Pancreas (tissue), 10 donors: ENCODE measurements around the gene KRTAP5-3. TPM values are rescaled to one million over a fixed set of nuclear protein-coding genes. Genes with fewer than 3 reads are reported as not detected.

Experiments used
- ATAC-seq, 4 donors: fragments of 200-7000 bp; cut with Tn5 transposase; one replicate each; pipeline versions ENCODE4 v1.8.0 to v1.9.1; 2020; ENCODE audit warnings: mild to moderate bottlenecking in 4 of 4, moderate library complexity in 4 of 4
- DNase-seq, 6 donors: peaks; one replicate each; pipeline ENCODE4 v3.0.0-alpha.2; 2020
- FAIRE-seq: peaks from 2 replicates; lab custom pipeline; 2012; peaks lifted over from hg19 to GRCh38; lab: Jason Lieb, UNC
- H3K27ac ChIP-seq, 4 donors: fragments of 200-600 bp; sonication (generic); 1 replicate in 3 of 4; 2 replicates in 1 of 4; pipeline versions ENCODE4 v1.5.0 to v1.8.0; 2020
- H3K27me3 ChIP-seq, 4 donors: fragments of 200-600 bp; one replicate each; pipeline ENCODE4 v1.8.0; 2021
- H3K36me3 ChIP-seq, 3 donors: fragments of 200-600 bp; sonication (generic) in 1 of 3; one replicate each; pipeline versions ENCODE4 v1.5.0 to v1.8.0; 2020 to 2021
- H3K4me1 ChIP-seq, 3 donors: fragments of 200-600 bp; one replicate each; pipeline ENCODE4 v1.8.0; 2021
- H3K4me3 ChIP-seq, 4 donors: fragments of 200-600 bp; sonication (generic) in 2 of 4; one replicate each; pipeline versions ENCODE4 v1.5.0 to v1.8.0; 2020 to 2021
- H3K9me3 ChIP-seq, 4 donors: fragments of 200-600 bp; one replicate each; pipeline ENCODE4 v1.8.0; 2021
- CTCF ChIP-seq, 4 donors: fragments of 200-600 bp; sonication (generic) in 3 of 4; IDR thresholded peaks; one replicate each; pipeline versions ENCODE4 v1.5.0 to v1.8.0; 2021; ENCODE audit warnings: antibody characterized with exemption in 4 of 4
- WGBS, 2 donors: extraction: QIAGEN DNeasy Blood & Tissue Kit; methylation state at CpG; one replicate each; pipeline ENCODE4 v1.1.7; 2013; 5-methylcytosine and 5-hydroxymethylcytosine counted together
- intact Hi-C, 3 donors: fragments of 100-400 bp; cut with DNase I; formaldehyde crosslinking; loops; one replicate each; pipeline versions ENCODE4 v1.11.1 to v1.14.2; 2022
- polyA plus RNA-seq, 2 donors: library from polyadenylated mRNA; stranded (reverse); fragments of 200-250 nt; gene quantifications; one replicate each; pipeline ENCODE4 v1.2.3, GENCODE V29; 2013
- total RNA-seq, 6 donors: library from RNA; stranded (reverse); fragmentation: NEBNext Ultra II Directional in 4 of 6; extraction: Animal tissue kit (Norgen Biotek cat#: 25700) in 4 of 6; gene quantifications; one replicate each; pipeline versions ENCODE4 v1.2.1 to v1.2.4, GENCODE V29; 2021 to 2023
- donor health status: healthy with polysubstance abuse.
- donor health status: DM: no; HTN: no; CAD: no; lungs with moderate emphysema.
- donor health status: DM: no; HTN: no; CAD: no.
- donor health status: control.
- donor health status: control.
- donor health status: Bipolar disorder and iron deficiency.
- donor health status: DM: yes; HTN: yes; CAD: no.
- donor health status: DM: no; HTN: no; CAD: no.
- donor health status: DM: no; HTN: no; CAD: no.
- donor health status: DM: yes; HTN: yes; CAD: no.

The KRTAP5-3 gene
- total and polyA plus RNA-seq, 8 donors, result not detected

- Histone ChIP-seq H3K4me3 (no peak overlapping the region), H3K27me3 (no peaks in the 10 kb centered on the region), H3K9me3 (no peaks in the 10 kb centered on the region), H3K4me1 (peaks cover 0 to 4% (median 0%) of the 10 kb centered on the region in 3 donors), H3K27ac (no peak overlapping the region), H3K36me3 (no peaks in the 10 kb centered on the region)
- FAIRE-seq (no peak), ATAC-seq (no peak), DNase-seq (peak in 1 of 6 donors; percentile 43)
- TF ChIP-seq CTCF (IDR thresholded peaks at IDR 0.05), result no peak
- 91 to 96% methylated on average over 7 to 10 of the region's 10 CpGs for WGBS, 2 donors
- intact Hi-C loops, result no loop called here
Observed at GRCh38 chr11:1633864-1634263, 25.6 kb upstream of the KRTAP5-3 start.

- Histone ChIP-seq H3K9me3 (no peaks in the 10 kb centered on the region), H3K36me3 (no peaks in the 10 kb centered on the region), H3K27me3 (no peaks in the 10 kb centered on the region), H3K4me1 (peaks cover 0 to 4% (median 0%) of the 10 kb centered on the region in 3 donors), H3K27ac (peak overlapping the region in 1 of 4 donors; percentile 2), H3K4me3 (no peak overlapping the region)
- intact Hi-C loops, result no loop called here
- TF ChIP-seq CTCF (IDR thresholded peaks at IDR 0.05), result no peak
- FAIRE-seq (no peak), ATAC-seq (peak; percentile 80 to 94 (median 88)), DNase-seq (peak; percentile 21 to 89 (median 72))
- 32 to 34% methylated on average over 11 of the region's 11 CpGs for WGBS, 2 donors
Observed at GRCh38 chr11:1632053-1632714, 23.9 kb upstream of the KRTAP5-3 start.

DNA sequence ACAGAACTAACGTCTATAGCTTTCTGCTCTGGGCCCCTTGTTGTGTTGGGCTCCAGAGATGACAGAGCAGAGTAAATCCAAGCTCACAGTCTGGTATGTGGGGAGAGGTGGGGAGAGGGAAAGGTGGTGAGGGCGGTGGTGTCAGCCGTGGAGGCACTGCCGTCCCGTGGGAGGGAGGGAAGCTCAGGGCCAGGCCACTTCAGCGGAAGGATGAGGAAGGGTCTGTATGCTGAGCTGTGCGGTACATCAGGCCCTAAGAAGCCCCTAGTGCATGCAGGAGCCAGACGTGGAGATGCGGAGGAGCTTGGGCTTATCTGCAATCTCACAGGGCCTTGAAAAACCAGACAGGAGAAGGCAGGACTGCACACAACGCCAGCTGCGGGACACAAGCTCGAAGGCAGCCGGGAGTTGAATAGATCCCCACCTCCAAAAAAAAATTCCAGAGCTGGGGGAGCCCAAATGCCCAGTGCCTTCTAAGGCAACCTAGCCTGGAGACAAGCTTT is 22.9 kb upstream of the KRTAP5-3 start:
- ATAC-seq, result no peak
- WGBS, 2 donors, result 78 to 85% methylated on average over 13 of the region's 13 CpGs
- Histone ChIP-seq H3K4me3 (no peak overlapping the region), H3K36me3 (no peaks in the 10 kb centered on the region), H3K9me3 (no peaks in the 10 kb centered on the region), H3K27ac (no peak overlapping the region), H3K4me1 (peaks cover 0 to 4% (median 0%) of the 10 kb centered on the region in 3 donors), H3K27me3 (no peaks in the 10 kb centered on the region)
- DNase-seq, result peak in 1 of 6 donors; percentile 36
- FAIRE-seq, result no peak
- intact Hi-C loops, result no loop called here
- TF ChIP-seq CTCF (IDR thresholded peaks at IDR 0.05), result no peak

DNA sequence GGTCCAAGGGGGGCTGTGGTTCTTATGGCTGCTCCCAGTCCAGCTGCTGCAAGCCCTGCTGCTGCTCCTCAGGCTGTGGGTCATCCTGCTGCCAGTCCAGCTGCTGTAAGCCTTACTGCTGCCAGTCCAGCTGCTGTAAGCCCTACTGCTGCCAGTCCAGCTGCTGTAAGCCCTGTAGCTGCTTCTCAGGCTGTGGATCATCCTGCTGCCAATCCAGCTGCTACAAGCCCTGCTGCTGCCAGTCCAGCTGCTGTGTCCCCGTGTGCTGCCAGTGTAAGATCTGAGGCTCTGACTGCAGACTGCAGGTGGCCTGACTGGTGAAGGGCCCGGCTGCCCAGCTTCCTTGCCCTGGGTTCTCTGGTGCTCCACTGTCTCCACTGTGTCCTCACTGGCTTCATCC is 22.0 kb upstream of the KRTAP5-3 start:
- Histone ChIP-seq H3K4me3 (no peak overlapping the region), H3K9me3 (no peaks in the 10 kb centered on the region), H3K27ac (no peak overlapping the region), H3K27me3 (no peaks in the 10 kb centered on the region), H3K36me3 (no peaks in the 10 kb centered on the region), H3K4me1 (peaks cover 0 to 4% (median 0%) of the 10 kb centered on the region in 3 donors)
- DNase-seq (no peak), ATAC-seq (no peak), FAIRE-seq (no peak)
- 66 to 77% methylated on average over 2 of the region's 2 CpGs for WGBS, 2 donors
- intact Hi-C loops, result no loop called here
- TF ChIP-seq CTCF (IDR thresholded peaks at IDR 0.05), result no peak
